ENCODE data around the gene EPHA10.

DNA sequence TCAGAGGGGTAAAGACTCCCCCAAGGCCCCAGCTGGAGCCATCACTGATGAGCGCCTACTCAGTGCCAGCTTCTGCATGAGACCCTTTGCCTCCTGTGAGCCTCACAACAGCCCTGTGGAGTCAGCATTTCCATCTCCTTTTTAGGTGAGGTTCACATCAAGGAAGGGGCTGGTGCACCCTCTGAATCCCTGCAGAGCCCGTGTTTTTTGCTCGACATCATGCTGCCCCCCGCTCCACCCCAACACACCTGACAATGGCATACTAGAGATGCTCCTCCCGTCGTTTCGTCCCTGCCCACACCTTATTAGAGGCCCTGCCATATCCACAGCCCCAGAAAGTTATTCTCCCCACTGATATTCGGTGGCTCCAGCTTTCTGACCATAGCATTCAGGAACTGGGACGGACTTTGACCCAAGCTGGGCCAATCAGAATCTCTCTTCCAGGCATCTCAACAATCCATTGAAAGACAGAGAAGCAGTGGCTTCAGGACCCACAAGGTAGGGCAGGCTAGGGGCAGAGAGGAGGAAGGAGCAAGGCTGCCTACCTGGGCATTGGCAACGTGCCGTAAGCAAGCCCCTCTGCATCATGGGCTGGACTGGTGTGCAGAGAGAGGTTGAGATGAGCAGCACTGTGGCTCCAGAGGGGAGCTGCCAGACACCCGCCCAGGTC lies 32.7 kb downstream of the EPHA10 start:
- TF ChIP-seq EZH2 (IDR thresholded peaks at IDR 0.05; ENCODE audit: insufficient read depth, poor library complexity, severe bottlenecking) (no peak), EZH2phosphoT487 (IDR thresholded peaks at IDR 0.05; ENCODE audit: insufficient read depth, low read depth) (no peak)
